CD4-positive, alpha-beta T cell treated with Interleukin-15 for 4 hours (primary cell): Measurements from ENCODE around the gene BRCA1.
"Not testable (repeated sequence)": the region's sequence is repeated elsewhere in the genome, so short reads cannot be mapped to it uniquely, and the experiment has no call there.

Experiments
- DNase-seq: peaks from one replicate; pipeline ENCODE4 v3.0.0-alpha.2; 2020; ENCODE audit warnings: low spot score

The BRCA1 gene

GRCh38 chr17:43125133-43125966 is at the start of gene BRCA1:
BRCA1 (minus strand) TSS chr17:43125364; CDS start chr17:43124096, 1,268 bp downstream.
- peak; percentile 97 for DNase-seq

GRCh38 chr17:43171586-43172487 is 46.7 kb upstream of the BRCA1 start:
- DNase-seq = peak; percentile 9

- DNase-seq = peak; percentile 99
These were observed 45.8 kb upstream of the BRCA1 start, which contains the start of gene NBR1 for GRCh38 chr17:43170766-43171585. NBR1 (plus strand) TSS chr17:43171214; CDS start chr17:43175800, 4,586 bp downstream.

- DNase-seq = peak; percentile 93
These were observed 45.1 kb upstream of the BRCA1 start for GRCh38 chr17:43170140-43170765.

- no peak for DNase-seq
These were observed 44.5 kb upstream of the BRCA1 start for GRCh38 chr17:43169561-43170139.

GRCh38 chr17:43165971-43166370 is 40.8 kb upstream of the BRCA1 start:
- not testable (repeated sequence) for DNase-seq

GRCh38 chr17:43159957-43160356 is 34.8 kb upstream of the BRCA1 start:
- DNase-seq = not testable (repeated sequence)

GRCh38 chr17:43159232-43159631 is 34.1 kb upstream of the BRCA1 start:
- not testable (repeated sequence) for DNase-seq

- DNase-seq = no peak
These were observed 30.5 kb upstream of the BRCA1 start for GRCh38 chr17:43155666-43156065.

- not testable (repeated sequence) for DNase-seq
These were observed 28.2 kb upstream of the BRCA1 start for GRCh38 chr17:43153197-43153835.

- DNase-seq = no peak
These were observed 26.8 kb upstream of the BRCA1 start for GRCh38 chr17:43151880-43152456.

GRCh38 chr17:43146649-43147048 is 21.5 kb upstream of the BRCA1 start:
- DNase-seq = no peak

- DNase-seq = no peak
These were observed 18.0 kb upstream of the BRCA1 start for GRCh38 chr17:43143201-43143600.

- no peak for DNase-seq
These were observed 17.0 kb upstream of the BRCA1 start for GRCh38 chr17:43142153-43142552.

GRCh38 chr17:43140396-43141332 is 15.5 kb upstream of the BRCA1 start:
- no peak for DNase-seq

GRCh38 chr17:43138531-43138930 is 13.4 kb upstream of the BRCA1 start:
- not testable (repeated sequence) for DNase-seq

GRCh38 chr17:43136574-43136973 is 11.4 kb upstream of the BRCA1 start:
- DNase-seq = not testable (repeated sequence)

- no peak for DNase-seq
These were observed 10.3 kb upstream of the BRCA1 start for GRCh38 chr17:43135454-43135819.
